Uterus (tissue), 2 donors: ENCODE data around the gene TANK.

ENCODE experiments used
- CTCF ChIP-seq, 4 experiments: fragments of 200-600 bp in 2 of 4; fragments of 450-650 bp in 2 of 4; sonication (generic) in 2 of 4; IDR thresholded peaks; one replicate each; pipeline ENCODE4 v1.5.1; 2016 to 2019; ENCODE audit warnings: antibody characterized with exemption in 4 of 4, mild to moderate bottlenecking in 2 of 4, moderate library complexity in 1 of 4
- POLR2A ChIP-seq, 2 donors: fragments of 450-650 bp; IDR thresholded peaks; one replicate each; pipeline ENCODE4 v1.6.1; 2016; ENCODE audit warnings: antibody characterized with exemption in 2 of 2, mild to moderate bottlenecking in 1 of 2, moderate library complexity in 1 of 2

GRCh38 chr2:161172901-161173540, 12.8 kb downstream of the TANK start:
- TF ChIP-seq POLR2A (IDR thresholded peaks at IDR 0.05) (no peak), CTCF (IDR thresholded peaks at IDR 0.05) (no peak)
